ENCODE measurements around the gene ACOT7.

DNA sequence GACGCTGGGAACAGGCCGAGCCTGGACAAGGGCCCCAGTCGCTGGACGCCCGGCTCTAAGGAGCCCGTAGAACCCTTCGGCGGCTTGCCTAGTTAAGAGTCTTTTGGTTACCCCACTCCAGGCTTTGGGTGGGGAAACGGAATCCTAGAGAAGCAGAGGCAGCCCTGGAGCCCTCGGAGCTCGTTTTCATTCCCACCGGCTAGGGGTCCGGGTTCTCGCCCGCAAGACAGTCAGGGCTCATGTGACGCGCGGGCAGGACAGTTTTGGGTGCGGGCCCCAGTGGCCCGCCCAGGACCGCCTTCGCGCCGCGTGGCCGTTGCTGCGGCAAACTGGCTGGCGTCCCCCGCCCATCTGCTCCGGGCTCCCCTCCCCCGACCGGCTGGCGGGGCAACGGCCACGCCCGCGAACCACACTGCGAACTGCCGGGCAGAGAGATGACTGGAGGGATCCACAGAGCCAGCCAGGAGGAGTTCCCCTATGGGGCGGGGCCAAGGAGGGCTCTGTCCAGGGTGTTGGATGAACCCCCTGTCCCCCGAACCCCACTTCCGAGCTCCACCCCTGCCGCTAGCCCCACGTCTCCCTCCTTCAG is 27.0 kb upstream of the ACOT7 start:
- TF ChIP-seq TAF1 (IDR thresholded peaks at IDR 0.05; ENCODE audit: low read depth), result no peak
- no peak for TF ChIP-seq CEBPB (IDR thresholded peaks at IDR 0.05)
